Measurements from ENCODE around the gene SYNE2. TPM values are rescaled to one million over a fixed set of nuclear protein-coding genes. Genes with fewer than 3 reads are reported as not detected.

SYNE2 gene
- total and polyA plus RNA-seq, 4 donors, result 12.0 to 79.9 (median 19.5) TPM

DNA sequence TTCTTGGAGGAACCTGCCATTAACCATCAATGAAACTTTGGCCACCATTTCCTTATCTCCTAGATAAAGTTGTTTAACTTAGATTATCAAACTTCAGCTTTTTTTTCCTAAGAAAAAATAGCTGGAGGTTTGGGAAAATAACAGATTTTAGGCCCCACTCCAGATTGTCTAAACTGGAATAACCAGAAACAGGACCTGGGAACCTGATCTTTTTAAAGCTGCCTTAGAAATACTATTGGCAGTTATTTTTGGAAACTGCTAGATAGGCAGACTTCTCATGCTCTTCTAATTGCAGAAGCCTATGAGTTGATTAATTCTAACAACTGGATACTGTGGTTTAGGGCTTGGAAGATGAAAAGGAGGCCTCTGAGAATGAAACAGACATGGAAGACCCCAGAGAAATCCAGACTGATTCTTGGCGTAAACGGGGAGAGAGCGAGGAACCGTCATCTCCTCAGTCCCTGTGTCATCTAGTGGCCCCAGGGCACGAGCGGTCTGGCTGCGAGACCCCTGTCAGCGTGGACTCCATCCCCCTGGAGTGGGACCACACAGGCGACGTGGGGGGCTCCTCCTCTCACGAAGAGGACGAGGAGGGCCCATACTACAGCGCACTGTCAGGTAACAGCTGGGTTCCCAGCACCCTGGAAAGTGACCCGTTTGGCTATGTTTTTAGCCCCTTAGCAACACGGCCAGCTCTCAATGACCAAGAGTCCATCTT, 361.2 kb downstream of the SYNE2 start:
- H3K4me3 ChIP-seq (ENCODE audit: low read depth in 1 of 3, low read length in 3 of 3), result no peak overlapping the region
- no peak overlapping the region for H3K27ac ChIP-seq (ENCODE audit: low read depth in 1 of 2, low read length in 2 of 2)
- no peak for DNase-seq (ENCODE audit: low spot score)
- TF ChIP-seq FOXA2 (IDR thresholded peaks at IDR 0.05) (no peak), TAF1 (conservative IDR thresholded peaks at IDR 0.05) (no peak), NR2F2 (IDR thresholded peaks at IDR 0.05) (no peak), GABPA (IDR thresholded peaks at IDR 0.05 in 1 of 2, conservative IDR thresholded peaks at IDR 0.05 in 1 of 2) (no peak)
- TF ChIP-seq, protein P1, sequence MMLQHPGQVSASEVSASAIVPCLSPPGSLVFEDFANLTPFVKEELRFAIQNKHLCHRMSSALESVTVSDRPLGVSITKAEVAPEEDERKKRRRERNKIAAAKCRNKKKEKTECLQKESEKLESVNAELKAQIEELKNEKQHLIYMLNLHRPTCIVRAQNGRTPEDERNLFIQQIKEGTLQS (IDR thresholded peaks at IDR 0.05), result no peak
- no peaks in the 10 kb centered on the region for H3K4me1 ChIP-seq (ENCODE audit: control insufficient read depth in 4 of 4, insufficient read depth in 4 of 4, low read length in 3 of 4)
- H3K9ac ChIP-seq (ENCODE audit: low read depth in 1 of 2, low read length in 2 of 2), result no peak overlapping the region
- no peaks in the 10 kb centered on the region for H3K9me3 ChIP-seq (ENCODE audit: control insufficient read depth in 4 of 4, low read length in 3 of 4)
- peaks cover 20 to 98% (median 89%) of the 10 kb centered on the region in 4 donors for H3K36me3 ChIP-seq (ENCODE audit: control insufficient read depth in 4 of 4, insufficient read depth in 3 of 4, low read depth in 1 of 4, low read length in 3 of 4)
- H3K27me3 ChIP-seq (ENCODE audit: control insufficient read depth in 4 of 4, insufficient read depth in 4 of 4, low read length in 3 of 4), result no peaks in the 10 kb centered on the region
- 93% methylated on average over 15 of the region's 15 CpGs for WGBS

DNA sequence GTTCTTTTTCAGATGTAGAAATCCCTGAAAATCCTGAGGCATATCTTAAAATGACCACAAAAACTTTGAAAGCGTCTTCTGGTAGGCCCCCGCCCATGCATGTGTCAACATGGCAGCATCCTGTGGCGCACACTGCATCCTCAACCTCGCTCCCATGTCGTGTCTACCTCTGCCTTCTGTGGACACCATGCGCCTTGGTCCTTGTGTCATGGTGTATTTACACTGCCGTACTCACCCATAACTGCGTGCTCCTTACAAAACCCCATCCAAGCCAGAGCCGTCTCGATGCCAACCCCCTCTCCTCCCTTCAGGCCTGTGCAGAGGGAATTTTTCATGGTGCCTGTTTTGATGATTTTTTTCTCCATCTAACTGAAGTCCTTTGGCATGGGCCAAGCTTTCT, 362.5 kb downstream of the SYNE2 start:
- no peak overlapping the region for H3K4me3 ChIP-seq (ENCODE audit: low read depth in 1 of 3, low read length in 3 of 3)
- 98% methylated on average over 10 of the region's 10 CpGs for WGBS
- H3K9ac ChIP-seq (ENCODE audit: low read depth in 1 of 2, low read length in 2 of 2), result no peak overlapping the region
- H3K27me3 ChIP-seq (ENCODE audit: control insufficient read depth in 4 of 4, insufficient read depth in 4 of 4, low read length in 3 of 4), result no peaks in the 10 kb centered on the region
- H3K9me3 ChIP-seq (ENCODE audit: control insufficient read depth in 4 of 4, low read length in 3 of 4), result no peaks in the 10 kb centered on the region
- no peak overlapping the region for H3K27ac ChIP-seq (ENCODE audit: low read depth in 1 of 2, low read length in 2 of 2)
- DNase-seq (ENCODE audit: low spot score), result no peak
- H3K4me1 ChIP-seq (ENCODE audit: control insufficient read depth in 4 of 4, insufficient read depth in 4 of 4, low read length in 3 of 4), result no peaks in the 10 kb centered on the region
- TF ChIP-seq JUND (IDR thresholded peaks at IDR 0.05) (no peak), RXRA (IDR thresholded peaks at IDR 0.05) (no peak), FOXA1 (IDR thresholded peaks at IDR 0.05) (no peak)
- TF ChIP-seq, protein P2, sequence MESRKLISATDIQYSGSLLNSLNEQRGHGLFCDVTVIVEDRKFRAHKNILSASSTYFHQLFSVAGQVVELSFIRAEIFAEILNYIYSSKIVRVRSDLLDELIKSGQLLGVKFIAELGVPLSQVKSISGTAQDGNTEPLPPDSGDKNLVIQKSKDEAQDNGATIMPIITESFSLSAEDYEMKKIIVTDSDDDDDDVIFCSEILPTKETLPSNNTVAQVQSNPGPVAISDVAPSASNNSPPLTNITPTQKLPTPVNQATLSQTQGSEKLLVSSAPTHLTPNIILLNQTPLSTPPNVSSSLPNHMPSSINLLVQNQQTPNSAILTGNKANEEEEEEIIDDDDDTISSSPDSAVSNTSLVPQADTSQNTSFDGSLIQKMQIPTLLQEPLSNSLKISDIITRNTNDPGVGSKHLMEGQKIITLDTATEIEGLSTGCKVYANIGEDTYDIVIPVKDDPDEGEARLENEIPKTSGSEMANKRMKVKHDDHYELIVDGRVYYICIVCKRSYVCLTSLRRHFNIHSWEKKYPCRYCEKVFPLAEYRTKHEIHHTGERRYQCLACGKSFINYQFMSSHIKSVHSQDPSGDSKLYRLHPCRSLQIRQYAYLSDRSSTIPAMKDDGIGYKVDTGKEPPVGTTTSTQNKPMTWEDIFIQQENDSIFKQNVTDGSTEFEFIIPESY (IDR thresholded peaks at IDR 0.05), result no peak
- peaks cover 13 to 98% (median 89%) of the 10 kb centered on the region in 4 donors for H3K36me3 ChIP-seq (ENCODE audit: control insufficient read depth in 4 of 4, insufficient read depth in 3 of 4, low read depth in 1 of 4, low read length in 3 of 4)

DNA sequence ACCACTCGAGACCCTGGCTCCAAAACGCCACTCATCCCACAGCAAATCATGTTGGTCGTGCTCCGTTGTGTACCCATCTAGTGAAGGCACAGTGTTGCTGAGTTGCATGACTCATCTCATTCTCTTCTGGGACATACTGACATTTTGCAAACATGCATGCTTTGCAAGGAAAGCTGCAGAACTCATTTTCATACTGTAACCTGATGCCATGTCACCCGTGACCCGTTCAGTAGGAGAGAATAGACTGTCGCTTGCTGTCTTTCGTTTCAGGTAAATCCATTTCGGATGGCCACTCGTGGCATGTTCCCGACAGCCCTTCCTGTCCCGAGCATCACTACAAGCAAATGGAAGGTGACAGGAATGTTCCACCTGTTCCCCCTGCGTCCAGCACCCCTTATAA, 363.2 kb downstream of the SYNE2 start:
- H3K27ac ChIP-seq (ENCODE audit: low read depth in 1 of 2, low read length in 2 of 2), result no peak overlapping the region
- no peaks in the 10 kb centered on the region for H3K4me1 ChIP-seq (ENCODE audit: control insufficient read depth in 4 of 4, insufficient read depth in 4 of 4, low read length in 3 of 4)
- no peak for DNase-seq (ENCODE audit: low spot score)
- no peaks in the 10 kb centered on the region for H3K9me3 ChIP-seq (ENCODE audit: control insufficient read depth in 4 of 4, low read length in 3 of 4)
- 96% methylated on average over 13 of the region's 13 CpGs for WGBS
- H3K4me3 ChIP-seq (ENCODE audit: low read depth in 1 of 3, low read length in 3 of 3), result no peak overlapping the region
- no peak overlapping the region for H3K9ac ChIP-seq (ENCODE audit: low read depth in 1 of 2, low read length in 2 of 2)
- peaks cover 14 to 99% (median 90%) of the 10 kb centered on the region in 4 donors for H3K36me3 ChIP-seq (ENCODE audit: control insufficient read depth in 4 of 4, insufficient read depth in 3 of 4, low read depth in 1 of 4, low read length in 3 of 4)
- no peaks in the 10 kb centered on the region for H3K27me3 ChIP-seq (ENCODE audit: control insufficient read depth in 4 of 4, insufficient read depth in 4 of 4, low read length in 3 of 4)
- TF ChIP-seq FOXA1 (IDR thresholded peaks at IDR 0.05) (no peak), RXRA (IDR thresholded peaks at IDR 0.05) (no peak), TAF1 (conservative IDR thresholded peaks at IDR 0.05) (no peak), EGR1 (IDR thresholded peaks at IDR 0.05; ENCODE audit: low read depth in 2 of 2) (no peak), HNF4A (conservative IDR thresholded peaks at IDR 0.05) (no peak)
- TF ChIP-seq, protein P3, sequence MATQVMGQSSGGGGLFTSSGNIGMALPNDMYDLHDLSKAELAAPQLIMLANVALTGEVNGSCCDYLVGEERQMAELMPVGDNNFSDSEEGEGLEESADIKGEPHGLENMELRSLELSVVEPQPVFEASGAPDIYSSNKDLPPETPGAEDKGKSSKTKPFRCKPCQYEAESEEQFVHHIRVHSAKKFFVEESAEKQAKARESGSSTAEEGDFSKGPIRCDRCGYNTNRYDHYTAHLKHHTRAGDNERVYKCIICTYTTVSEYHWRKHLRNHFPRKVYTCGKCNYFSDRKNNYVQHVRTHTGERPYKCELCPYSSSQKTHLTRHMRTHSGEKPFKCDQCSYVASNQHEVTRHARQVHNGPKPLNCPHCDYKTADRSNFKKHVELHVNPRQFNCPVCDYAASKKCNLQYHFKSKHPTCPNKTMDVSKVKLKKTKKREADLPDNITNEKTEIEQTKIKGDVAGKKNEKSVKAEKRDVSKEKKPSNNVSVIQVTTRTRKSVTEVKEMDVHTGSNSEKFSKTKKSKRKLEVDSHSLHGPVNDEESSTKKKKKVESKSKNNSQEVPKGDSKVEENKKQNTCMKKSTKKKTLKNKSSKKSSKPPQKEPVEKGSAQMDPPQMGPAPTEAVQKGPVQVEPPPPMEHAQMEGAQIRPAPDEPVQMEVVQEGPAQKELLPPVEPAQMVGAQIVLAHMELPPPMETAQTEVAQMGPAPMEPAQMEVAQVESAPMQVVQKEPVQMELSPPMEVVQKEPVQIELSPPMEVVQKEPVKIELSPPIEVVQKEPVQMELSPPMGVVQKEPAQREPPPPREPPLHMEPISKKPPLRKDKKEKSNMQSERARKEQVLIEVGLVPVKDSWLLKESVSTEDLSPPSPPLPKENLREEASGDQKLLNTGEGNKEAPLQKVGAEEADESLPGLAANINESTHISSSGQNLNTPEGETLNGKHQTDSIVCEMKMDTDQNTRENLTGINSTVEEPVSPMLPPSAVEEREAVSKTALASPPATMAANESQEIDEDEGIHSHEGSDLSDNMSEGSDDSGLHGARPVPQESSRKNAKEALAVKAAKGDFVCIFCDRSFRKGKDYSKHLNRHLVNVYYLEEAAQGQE (IDR thresholded peaks at IDR 0.05), result no peak

Data from liver (tissue), 9 donors.